ENCODE data around the gene PUM2.

DNA sequence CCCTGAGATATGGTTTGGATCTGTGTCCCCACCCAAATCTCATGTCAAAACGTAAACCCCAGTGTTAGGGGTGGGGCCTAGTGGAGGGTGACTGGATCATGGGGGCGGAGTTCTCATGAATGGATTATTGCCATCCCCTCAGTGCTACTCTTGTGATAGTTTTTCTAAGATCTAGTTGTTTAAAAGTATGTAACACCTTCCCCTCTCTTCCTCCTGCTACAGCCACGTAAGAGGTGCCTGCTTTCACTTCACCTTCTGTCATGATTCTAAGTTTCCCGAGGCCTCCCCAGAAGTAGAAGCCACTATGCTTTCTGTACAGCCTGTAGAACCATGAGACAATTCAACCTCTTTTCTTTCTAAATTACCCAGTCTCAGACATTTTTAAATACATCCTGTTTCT is 16.9 kb downstream of the PUM2 start:
- TF ChIP-seq, protein P1, sequence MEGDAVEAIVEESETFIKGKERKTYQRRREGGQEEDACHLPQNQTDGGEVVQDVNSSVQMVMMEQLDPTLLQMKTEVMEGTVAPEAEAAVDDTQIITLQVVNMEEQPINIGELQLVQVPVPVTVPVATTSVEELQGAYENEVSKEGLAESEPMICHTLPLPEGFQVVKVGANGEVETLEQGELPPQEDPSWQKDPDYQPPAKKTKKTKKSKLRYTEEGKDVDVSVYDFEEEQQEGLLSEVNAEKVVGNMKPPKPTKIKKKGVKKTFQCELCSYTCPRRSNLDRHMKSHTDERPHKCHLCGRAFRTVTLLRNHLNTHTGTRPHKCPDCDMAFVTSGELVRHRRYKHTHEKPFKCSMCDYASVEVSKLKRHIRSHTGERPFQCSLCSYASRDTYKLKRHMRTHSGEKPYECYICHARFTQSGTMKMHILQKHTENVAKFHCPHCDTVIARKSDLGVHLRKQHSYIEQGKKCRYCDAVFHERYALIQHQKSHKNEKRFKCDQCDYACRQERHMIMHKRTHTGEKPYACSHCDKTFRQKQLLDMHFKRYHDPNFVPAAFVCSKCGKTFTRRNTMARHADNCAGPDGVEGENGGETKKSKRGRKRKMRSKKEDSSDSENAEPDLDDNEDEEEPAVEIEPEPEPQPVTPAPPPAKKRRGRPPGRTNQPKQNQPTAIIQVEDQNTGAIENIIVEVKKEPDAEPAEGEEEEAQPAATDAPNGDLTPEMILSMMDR (IDR thresholded peaks at IDR 0.05), result no peak
- no peak for TF ChIP-seq EP300 (IDR thresholded peaks at IDR 0.05)
- no peak for TF ChIP-seq POLR2AphosphoS5 (IDR thresholded peaks at IDR 0.05)
- no peak for TF ChIP-seq POLR2A (IDR thresholded peaks at IDR 0.05)

Data from sigmoid colon (tissue), 4 donors.